WTC11 (cell line): ENCODE measurements around the gene RBM4. TPM values are rescaled to one million over a fixed set of nuclear protein-coding genes. Genes with fewer than 3 reads are reported as not detected.
A peak's percentile ranks its signal among the peaks of the same experiment; 100 is the strongest.

Experiments used
- ATAC-seq: fragments of 200-7000 bp; cut with Tn5 transposase; 2 replicates; pipeline ENCODE4 v1.10.0; 2021; ENCODE audit warnings: mild to moderate bottlenecking, moderate library complexity
- CTCF ChIA-PET: fragments of 300-600 bp; sonication (Branson Sonifier 250); formaldehyde crosslinking; loops from one replicate; lab custom pipeline; 2021; ENCODE audit warnings: antibody characterized with exemption; lab: Charles Lee
- POLR2A ChIA-PET: fragments of 350-600 bp; sonication (Branson Sonifier 250); formaldehyde crosslinking; loops from one replicate; lab custom pipeline; 2021; ENCODE audit warnings: antibody characterized with exemption; lab: Charles Lee
- DNase-seq: peaks from one replicate; pipeline ENCODE4 v3.0.0; 2021; ENCODE audit warnings: low spot score
- H3K27ac Mint-ChIP-seq: 2 replicates; pipeline ENCODE4 v1.8.0; 2021; ENCODE audit warnings: mixed read lengths
- H3K27me3 Mint-ChIP-seq: 2 replicates; pipeline ENCODE4 v1.8.0; 2021; ENCODE audit warnings: low read depth, mild to moderate bottlenecking, moderate library complexity, mixed read lengths
- H3K36me3 Mint-ChIP-seq: 2 replicates; pipeline ENCODE4 v1.8.0; 2021; ENCODE audit warnings: mixed read lengths
- H3K4me1 Mint-ChIP-seq: 2 replicates; pipeline ENCODE4 v1.8.0; 2022; ENCODE audit warnings: mixed read lengths
- H3K4me3 Mint-ChIP-seq: 2 replicates; pipeline ENCODE4 v1.8.0; 2021; ENCODE audit warnings: mild to moderate bottlenecking, moderate library complexity, mixed read lengths
- H3K9me3 Mint-ChIP-seq: 2 replicates; pipeline ENCODE4 v1.8.0; 2021; ENCODE audit warnings: mixed read lengths
- AR ChIP-seq: fragments of 250-450 bp; sonication (Bioruptor Pico); IDR thresholded peaks from 2 replicates; pipeline ENCODE4 v1.9.0; 2021; ENCODE audit warnings: mild to moderate bottlenecking
- ATF1 ChIP-seq: sonication (generic); formaldehyde crosslinking; IDR thresholded peaks from 2 replicates; pipeline ENCODE4 v1.8.1; 2023; ENCODE audit warnings: mild to moderate bottlenecking, moderate library complexity, missing genetic modification reagents
- ATF3 ChIP-seq: sonication (generic); formaldehyde crosslinking; conservative IDR thresholded peaks from 2 replicates; pipeline ENCODE4 v1.8.1; 2022; ENCODE audit warnings: mild to moderate bottlenecking, missing genetic modification reagents
- E2F1 ChIP-seq: sonication (generic); formaldehyde crosslinking; IDR thresholded peaks from 2 replicates; pipeline ENCODE4 v1.8.0; 2022; ENCODE audit warnings: mild to moderate bottlenecking, missing genetic modification reagents
- E2F4 ChIP-seq: sonication (generic); formaldehyde crosslinking; IDR thresholded peaks from 2 replicates; pipeline ENCODE4 v1.8.1; 2022; ENCODE audit warnings: low read depth, mild to moderate bottlenecking, moderate library complexity, missing genetic modification reagents, borderline replicate concordance
- ELF4 ChIP-seq: sonication (generic); formaldehyde crosslinking; IDR thresholded peaks from 2 replicates; pipeline ENCODE4 v1.8.1; 2022; ENCODE audit warnings: low read depth, mild to moderate bottlenecking, moderate library complexity, missing genetic modification reagents
- FOXJ3 ChIP-seq: sonication (generic); formaldehyde crosslinking; IDR thresholded peaks from 2 replicates; pipeline ENCODE4 v1.9.0; 2021; ENCODE audit warnings: missing genetic modification reagents, mild to moderate bottlenecking, borderline replicate concordance
- FOXK1 ChIP-seq: sonication (generic); formaldehyde crosslinking; IDR thresholded peaks from 2 replicates; pipeline ENCODE4 v1.8.0; 2022; ENCODE audit warnings: mild to moderate bottlenecking, moderate library complexity, missing genetic modification reagents
- GRHL2 ChIP-seq: fragments of 250-450 bp; sonication (Bioruptor Pico); IDR thresholded peaks from 2 replicates; pipeline ENCODE4 v1.8.0; 2022; ENCODE audit warnings: mild to moderate bottlenecking, moderate library complexity; ENCODE audit not compliant: insufficient replicate concordance, severe bottlenecking
- HMGA2 ChIP-seq: fragments of 250-450 bp; sonication (Bioruptor Pico); IDR thresholded peaks from 2 replicates; pipeline ENCODE4 v1.4.0; 2021; ENCODE audit warnings: mild to moderate bottlenecking, moderate library complexity
- IRF1 ChIP-seq: sonication (generic); formaldehyde crosslinking; IDR thresholded peaks from 2 replicates; pipeline ENCODE4 v1.8.0; 2023; ENCODE audit warnings: missing genetic modification reagents
- KAT7 ChIP-seq: sonication (generic); formaldehyde crosslinking; IDR thresholded peaks from 2 replicates; pipeline ENCODE4 v1.8.1; 2023; ENCODE audit warnings: missing genetic modification reagents, mild to moderate bottlenecking, borderline replicate concordance
- MYBL2 ChIP-seq: sonication (generic); formaldehyde crosslinking; IDR thresholded peaks from 2 replicates; pipeline ENCODE4 v1.8.1; 2023; ENCODE audit warnings: mild to moderate bottlenecking, moderate library complexity, missing genetic modification reagents
- NFATC4 ChIP-seq: fragments of 250-450 bp; sonication (Bioruptor Pico); IDR thresholded peaks from 2 replicates; pipeline ENCODE4 v1.9.0; 2021; ENCODE audit warnings: mild to moderate bottlenecking
- NR2C2 ChIP-seq: sonication (generic); formaldehyde crosslinking; IDR thresholded peaks from 2 replicates; pipeline ENCODE4 v1.8.0; 2022; ENCODE audit warnings: mild to moderate bottlenecking, missing genetic modification reagents
- RORB ChIP-seq: fragments of 250-450 bp; sonication (Bioruptor Pico); IDR thresholded peaks from 2 replicates; pipeline ENCODE4 v1.9.0; 2021; ENCODE audit warnings: mild to moderate bottlenecking
- TEAD4 ChIP-seq: sonication (generic); formaldehyde crosslinking; IDR thresholded peaks from 2 replicates; pipeline ENCODE4 v1.8.0; 2022; ENCODE audit warnings: mild to moderate bottlenecking, missing genetic modification reagents
- ZMAT4 ChIP-seq: fragments of 250-450 bp; sonication (Bioruptor Pico); IDR thresholded peaks from 2 replicates; pipeline ENCODE4 v1.9.0; 2021; ENCODE audit warnings: mild to moderate bottlenecking
- ZNF121 ChIP-seq: sonication (generic); formaldehyde crosslinking; IDR thresholded peaks from 2 replicates; pipeline ENCODE4 v1.8.0; 2023; ENCODE audit warnings: missing genetic modification reagents
- ZNF317 ChIP-seq: sonication (generic); formaldehyde crosslinking; IDR thresholded peaks from 2 replicates; pipeline ENCODE4 v1.8.1; 2023; ENCODE audit warnings: low read depth, mild to moderate bottlenecking, moderate library complexity, missing genetic modification reagents, borderline replicate concordance
- ZNF532 ChIP-seq: fragments of 250-450 bp; sonication (Bioruptor Pico); IDR thresholded peaks from 2 replicates; pipeline ENCODE4 v1.9.0; 2021; ENCODE audit warnings: mild to moderate bottlenecking, borderline replicate concordance
- total RNA-seq: library from RNA; stranded (reverse); gene quantifications from 3 replicates; pipeline ENCODE4 v1.2.3, GENCODE V29; 2021

RBM4 gene
- total RNA-seq, 1 experiment from 2014 or later, result 144 TPM

GRCh38 chr11:66593303-66593635, 45.2 kb upstream of the RBM4 start (continued):
- no peak for TF ChIP-seq RORB (CRISPR knock-in tag)
- TF ChIP-seq, all 79 proteins: peak for 3

- H3K4me1 Mint-ChIP-seq, result peaks cover 11% of the 10 kb centered on the region
- CTCF ChIA-PET, result interaction anchor here (1.7 kb wide), 1 partner anchor 84 kb away, joined by 17 read pairs; the partner anchor contains the start of gene RBM4B
- H3K9me3 Mint-ChIP-seq, result peaks cover 23% of the 10 kb centered on the region
- no peak for ATAC-seq
- H3K27ac Mint-ChIP-seq, result no peak overlapping the region
- DNase-seq, result no peak
- H3K36me3 Mint-ChIP-seq, result peaks cover 15% of the 10 kb centered on the region
- H3K4me3 Mint-ChIP-seq, result peak overlapping the region; percentile 97
- no peak for TF ChIP-seq GRHL2
- TF ChIP-seq E2F4 (CRISPR knock-in tag), result no peak
- TF ChIP-seq ATF3, result no peak
- TF ChIP-seq HMGA2, result no peak
- no peak for TF ChIP-seq ATF1 (CRISPR knock-in tag)
- TF ChIP-seq KAT7, result no peak
- no peak for TF ChIP-seq ZNF532 (CRISPR knock-in tag)
- no peak for TF ChIP-seq NR2C2 (CRISPR knock-in tag)
- no peak for TF ChIP-seq ZNF317
- TF ChIP-seq FOXJ3 (CRISPR knock-in tag), result no peak
- TF ChIP-seq ELF4 (CRISPR knock-in tag), result no peak
- TF ChIP-seq TEAD4, result no peak
- TF ChIP-seq AR (CRISPR knock-in tag), result no peak
- TF ChIP-seq E2F1 (CRISPR knock-in tag), result no peak
- no peak for TF ChIP-seq ZMAT4 (CRISPR knock-in tag)
- TF ChIP-seq ZNF121, result no peak
- TF ChIP-seq NFATC4 (CRISPR knock-in tag), result no peak
- TF ChIP-seq IRF1, result no peak
- no peak for TF ChIP-seq MYBL2 (CRISPR knock-in tag)
- TF ChIP-seq FOXK1 (CRISPR knock-in tag), result no peak
- POLR2A ChIA-PET, result interaction anchor here (0.5 kb wide), 1 partner anchor 127 kb away, joined by 3 read pairs; no protein-coding TSS in a partner anchor
- peaks cover 39% of the 10 kb centered on the region for H3K27me3 Mint-ChIP-seq
These were observed 44.9 kb upstream of the RBM4 start for GRCh38 chr11:66593650-66594049.
